ENCODE data around the gene SSR1. TPM values are rescaled to one million over a fixed set of nuclear protein-coding genes. Genes with fewer than 3 reads are reported as not detected.

The SSR1 gene
- total RNA-seq, 4 donors from 2014 or later: 56.0 to 79.0 (median 63.0) TPM

DNA sequence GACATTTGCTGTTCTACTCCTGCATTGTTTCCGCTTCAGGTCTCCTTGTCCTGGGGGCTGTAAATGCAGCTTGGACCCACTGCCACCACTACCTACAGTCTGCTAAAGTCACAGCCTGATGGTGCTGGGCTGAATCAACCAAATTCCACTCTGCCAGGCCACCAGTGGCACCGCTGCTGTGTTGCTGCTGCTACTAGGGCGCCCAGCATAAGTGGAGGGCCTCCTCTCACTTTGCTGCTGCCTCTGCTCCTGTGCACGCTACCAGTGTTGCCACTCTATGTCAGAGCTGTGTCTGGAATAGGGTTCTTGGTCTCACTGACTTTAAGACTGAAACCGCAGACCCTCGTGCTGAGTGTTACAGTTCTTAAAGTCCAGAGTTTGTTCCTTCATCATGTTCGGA, 1.4 kb upstream of the SSR1 start:
- TF ChIP-seq CTCF (IDR thresholded peaks at IDR 0.05): no peak
- ATAC-seq (ENCODE audit: low FRiP score) (no peak), DNase-seq (ENCODE audit: low spot score) (no peak)

GRCh38 chr6:7313505-7314165, 636 bp upstream of the SSR1 start:
- ATAC-seq (ENCODE audit: low FRiP score) (no peak), DNase-seq (ENCODE audit: low spot score) (no peak)
- TF ChIP-seq CTCF (IDR thresholded peaks at IDR 0.05): no peak

GRCh38 chr6:7311917-7312615, 933 bp downstream of the SSR1 start:
- no peak for DNase-seq (ENCODE audit: low spot score)
- ATAC-seq (ENCODE audit: low FRiP score): no peak
- no peak for TF ChIP-seq CTCF (IDR thresholded peaks at IDR 0.05)

GRCh38 chr6:7311176-7311575, 1.8 kb downstream of the SSR1 start:
- ATAC-seq (ENCODE audit: low FRiP score) (no peak), DNase-seq (ENCODE audit: low spot score) (no peak)
- TF ChIP-seq CTCF (IDR thresholded peaks at IDR 0.05): no peak

DNA sequence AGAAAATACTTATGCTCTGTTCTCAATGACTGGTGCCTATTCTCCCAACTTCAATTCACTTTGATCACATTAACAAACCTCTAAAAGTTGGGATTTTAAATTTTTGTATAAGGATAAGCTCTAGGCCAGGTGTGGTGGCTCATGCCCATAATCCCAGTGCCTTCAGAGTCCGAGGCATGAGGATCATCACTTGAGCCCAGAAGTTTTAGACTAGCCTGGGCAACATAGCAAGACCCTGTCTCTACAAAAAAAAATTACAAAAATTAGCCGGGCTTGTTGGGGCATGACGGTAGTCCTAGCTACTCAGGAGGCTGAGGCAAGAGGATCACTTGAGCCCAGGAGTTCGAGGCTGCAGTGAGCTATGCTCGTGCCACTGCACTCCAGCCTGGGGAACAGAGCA, 3.9 kb downstream of the SSR1 start:
- DNase-seq (ENCODE audit: low spot score) (no peak), ATAC-seq (ENCODE audit: low FRiP score) (no peak)
- no peak for TF ChIP-seq CTCF (IDR thresholded peaks at IDR 0.05)

DNA sequence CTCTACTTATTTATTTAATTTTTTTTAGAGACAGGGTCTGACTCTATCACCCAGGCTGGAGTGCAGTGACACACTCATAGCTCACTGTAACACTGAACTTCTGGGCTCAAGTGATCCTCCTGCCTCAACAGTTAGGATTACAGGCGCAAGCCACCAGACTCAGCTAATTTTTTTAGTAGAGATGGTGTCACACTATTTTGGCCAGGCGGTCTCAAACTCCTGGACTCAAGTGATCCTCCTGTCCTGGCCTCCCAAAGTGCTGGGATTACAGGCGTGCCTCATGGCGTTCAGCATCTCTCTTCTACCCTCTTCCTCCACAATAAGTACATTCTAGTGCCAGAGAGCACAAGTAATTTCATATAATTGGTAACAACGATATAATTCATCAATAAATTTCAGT, 5.5 kb downstream of the SSR1 start:
- TF ChIP-seq CTCF (IDR thresholded peaks at IDR 0.05): no peak
- no peak for ATAC-seq (ENCODE audit: low FRiP score)
- DNase-seq (ENCODE audit: low spot score): no peak

GRCh38 chr6:7304821-7305220, 8.2 kb downstream of the SSR1 start:
- TF ChIP-seq CTCF (IDR thresholded peaks at IDR 0.05): no peak
- no peak for ATAC-seq (ENCODE audit: low FRiP score)
- DNase-seq (ENCODE audit: low spot score): no peak
